UCSD-AML1 (cell line): ENCODE results near the gene TATDN3.
"Not testable (repeated sequence)": the region's sequence is repeated elsewhere in the genome, so short reads cannot be mapped to it uniquely, and the experiment has no call there.

Experiments
- DNase-seq: peaks from one replicate; lab custom pipeline; 2025; ENCODE audit not compliant: unreplicated experiment; lab: John Stamatoyannopoulos, UW

Gene TATDN3

GRCh38 chr1:212774584-212774983 lies 17.1 kb upstream of the TATDN3 start:
- no peak for DNase-seq

GRCh38 chr1:212775241-212775640 lies 16.5 kb upstream of the TATDN3 start:
- DNase-seq: no peak

DNA sequence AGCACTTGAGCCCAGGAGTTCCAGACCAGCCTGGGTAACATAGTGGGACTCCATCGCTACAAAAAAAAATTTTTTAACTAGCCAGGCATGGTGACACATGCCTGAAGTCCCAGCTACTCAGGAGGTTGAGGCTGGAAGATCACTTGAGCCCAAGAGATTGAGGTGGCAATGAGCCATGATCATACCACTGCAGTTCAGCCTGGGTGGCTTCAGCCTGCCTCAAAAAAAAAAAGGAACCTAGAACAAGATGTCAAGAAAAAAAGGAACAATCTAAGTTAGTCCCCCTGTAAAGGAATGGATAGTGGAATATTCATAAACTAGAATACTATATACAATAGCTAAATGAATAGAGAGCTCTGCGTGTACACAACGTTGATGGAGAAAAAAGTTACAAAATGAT lies 14.5 kb upstream of the TATDN3 start:
- DNase-seq: no peak

DNA sequence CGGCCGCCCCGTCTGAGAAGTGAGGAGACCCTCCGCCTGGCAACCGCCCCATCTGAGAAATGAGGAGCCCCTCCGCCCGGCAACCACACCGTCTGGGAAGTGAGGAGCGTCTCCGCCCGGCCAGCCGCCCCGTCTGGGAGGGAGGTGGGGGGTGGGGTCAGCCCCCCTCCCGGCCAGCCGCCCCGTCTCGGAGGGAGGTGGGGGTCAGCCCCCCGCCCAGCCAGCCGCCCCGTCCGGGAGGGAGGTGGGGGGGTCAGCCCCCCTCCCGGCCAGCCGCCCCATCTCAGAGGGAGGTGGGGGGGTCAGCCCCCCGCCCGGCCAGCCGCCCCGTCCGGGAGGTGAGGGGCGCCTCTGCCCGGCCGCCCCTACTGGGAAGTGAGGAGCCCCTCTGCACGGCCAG lies 12.6 kb upstream of the TATDN3 start:
- DNase-seq: not testable (repeated sequence)

- no peak for DNase-seq
Measured at GRCh38 chr1:212780759-212781158, 10.9 kb upstream of the TATDN3 start.

DNA sequence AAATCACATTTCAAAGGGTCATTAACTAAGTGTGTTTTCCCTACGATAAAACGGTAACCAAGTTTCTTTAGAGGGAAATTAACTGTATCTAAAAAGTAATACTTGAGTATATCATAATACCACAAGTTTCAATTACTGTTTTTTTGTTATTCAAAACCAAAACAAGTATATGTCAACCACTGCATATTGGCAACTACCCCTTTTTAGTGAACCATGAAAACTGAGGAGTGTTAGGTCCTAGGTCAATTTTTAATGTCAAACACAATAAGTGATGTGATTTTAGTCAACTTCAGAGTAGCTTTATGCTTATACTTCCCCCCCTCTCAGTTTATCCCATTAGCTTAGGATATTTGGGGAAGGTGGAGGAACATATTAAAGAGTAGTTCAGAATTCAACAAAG lies 10.5 kb upstream of the TATDN3 start:
- DNase-seq: no peak

DNA sequence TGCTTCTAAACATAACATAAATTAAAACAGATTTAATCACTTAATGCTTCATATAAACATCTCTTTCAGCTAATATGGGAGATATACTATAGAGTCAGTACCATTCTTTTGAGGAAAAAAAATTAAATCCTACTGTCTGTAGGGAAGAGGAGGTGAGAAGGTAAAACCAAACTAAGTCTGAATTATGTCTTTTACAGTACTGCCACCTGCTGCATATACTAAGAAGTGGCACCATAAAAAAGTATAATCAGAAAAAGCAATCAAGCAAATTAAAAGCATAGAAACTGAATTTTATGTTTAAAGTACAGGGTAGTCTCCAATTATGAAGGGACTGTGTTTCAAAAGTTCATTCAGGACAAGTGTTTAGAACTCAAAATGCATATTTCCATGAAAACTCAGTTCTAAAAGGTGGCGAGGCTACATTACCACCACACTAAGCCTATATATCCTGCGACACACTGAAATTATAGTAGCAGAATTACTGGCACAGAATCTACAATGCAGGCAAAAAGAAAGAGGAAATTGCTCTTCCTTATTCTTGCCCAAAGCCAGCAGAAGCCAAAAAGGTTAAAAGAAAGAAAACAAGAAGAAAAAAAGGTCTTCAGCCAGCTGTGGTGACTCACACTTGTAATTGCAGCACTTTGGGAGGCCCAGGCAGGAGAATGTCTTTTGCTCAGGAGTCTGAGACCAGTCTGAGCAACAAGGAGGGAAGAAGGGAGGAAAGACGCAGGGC lies 9.1 kb upstream of the TATDN3 start:
- no peak for DNase-seq

DNA sequence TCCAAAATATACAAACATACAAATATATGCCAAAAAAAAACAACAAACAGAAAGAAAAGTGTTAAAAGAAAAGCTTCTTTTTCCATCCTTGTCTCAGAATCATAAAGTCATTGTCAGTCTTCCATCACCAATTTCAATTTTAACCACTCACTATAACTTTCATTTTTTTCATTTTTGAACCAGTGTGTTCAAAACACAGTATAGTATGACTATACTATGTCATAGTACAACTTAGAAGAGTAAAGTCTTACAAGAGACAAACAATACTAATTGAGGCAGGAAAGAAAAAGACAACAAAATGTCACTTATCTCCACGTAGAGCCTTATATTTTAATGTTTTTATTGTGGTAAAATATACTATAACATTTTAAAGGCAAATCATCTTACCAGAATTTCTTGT lies 7.7 kb upstream of the TATDN3 start:
- no peak for DNase-seq

- DNase-seq: no peak
Measured at GRCh38 chr1:212785871-212786270, 5.8 kb upstream of the TATDN3 start.

DNA sequence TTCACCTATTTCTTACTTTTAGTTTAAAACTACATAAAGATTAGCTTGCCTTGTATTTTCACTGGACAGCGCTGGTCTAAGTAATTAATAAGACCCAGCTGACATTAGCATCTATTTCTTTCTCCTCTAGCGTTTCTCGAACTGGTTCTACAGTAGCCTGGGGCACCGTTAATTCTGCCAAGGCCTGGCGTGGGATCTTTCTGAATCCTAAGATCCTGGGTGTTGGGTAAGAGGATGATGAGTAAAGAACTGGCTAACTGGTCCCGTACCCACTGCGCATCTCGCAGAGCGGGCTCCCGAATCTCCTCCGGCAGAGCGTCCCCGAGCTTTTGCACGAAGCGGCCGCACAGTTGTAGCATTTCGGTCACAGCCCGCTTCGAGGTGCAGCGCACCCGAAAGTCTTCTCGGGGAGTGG lies 426 bp upstream of the TATDN3 start:
- DNase-seq: no peak

- DNase-seq: no peak
Measured at GRCh38 chr1:212792396-212792908, 758 bp downstream of the TATDN3 start.

GRCh38 chr1:212794561-212795014 lies 2.9 kb downstream of the TATDN3 start:
- DNase-seq: no peak

DNA sequence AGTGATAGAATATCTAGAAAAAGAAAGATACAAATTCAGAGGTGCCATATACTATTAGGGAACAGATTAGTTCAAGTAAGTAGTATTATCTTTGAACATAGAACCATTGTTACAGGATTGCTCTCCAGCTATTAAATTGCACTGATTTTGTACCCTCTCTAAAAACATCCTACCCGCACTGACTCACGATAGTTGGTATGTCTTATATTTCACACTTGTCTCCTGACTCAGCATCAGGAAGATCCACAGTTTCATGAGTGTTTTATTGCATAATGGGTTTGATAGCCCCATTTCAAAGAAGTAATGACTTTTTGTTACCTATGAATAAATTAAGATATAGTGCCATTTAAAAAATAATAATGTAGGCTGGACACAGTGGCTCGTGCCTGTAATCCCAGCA lies 6.0 kb downstream of the TATDN3 start:
- DNase-seq: no peak

DNA sequence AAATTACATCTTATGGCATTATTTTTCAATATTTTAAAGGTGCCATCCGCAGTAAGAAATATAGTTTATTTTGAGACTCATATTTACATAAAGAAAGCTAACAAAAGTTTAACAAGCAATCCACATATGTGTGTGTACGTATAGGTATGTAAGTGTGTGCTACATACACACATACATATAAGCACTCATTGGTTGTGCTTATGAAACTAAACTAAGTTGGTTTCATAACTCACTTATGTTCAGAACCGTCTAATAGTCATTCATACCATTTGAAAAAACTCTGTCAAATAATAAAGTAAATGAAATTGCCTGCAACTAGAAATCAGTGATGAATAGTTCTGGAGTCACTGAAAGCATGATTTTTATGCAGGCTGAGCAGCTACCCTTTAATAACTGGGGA lies 14.1 kb downstream of the TATDN3 start:
- no peak for DNase-seq

GRCh38 chr1:212814537-212815334 lies 23.0 kb downstream of the TATDN3 start:
- no peak for DNase-seq

- DNase-seq: no peak
Measured at GRCh38 chr1:212816567-212817278, 25.0 kb downstream of the TATDN3 start.

- no peak for DNase-seq
Measured at GRCh38 chr1:212819726-212820125, 28.0 kb downstream of the TATDN3 start.

- DNase-seq: no peak
Measured at GRCh38 chr1:212820969-212821368, 29.3 kb downstream of the TATDN3 start.

DNA sequence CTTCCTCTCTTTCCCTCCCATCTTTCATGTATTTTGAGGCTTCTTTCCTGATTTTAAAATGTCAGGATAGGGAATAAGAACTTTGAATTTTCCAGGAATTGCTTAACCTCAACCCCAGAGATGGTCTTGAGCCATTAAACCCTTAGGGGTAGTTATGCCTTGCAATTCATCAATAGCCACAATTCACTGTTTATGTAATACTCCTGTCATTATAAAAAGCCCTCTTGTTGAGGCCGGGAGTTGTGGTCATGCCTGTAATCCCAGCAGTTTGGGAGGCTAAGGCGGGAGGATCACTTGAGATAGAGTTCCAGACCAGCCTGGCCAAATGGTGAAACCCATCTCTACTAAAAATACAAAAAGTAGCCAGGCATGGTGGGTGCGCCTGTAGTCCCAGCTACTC lies 31.3 kb downstream of the TATDN3 start:
- no peak for DNase-seq

DNA sequence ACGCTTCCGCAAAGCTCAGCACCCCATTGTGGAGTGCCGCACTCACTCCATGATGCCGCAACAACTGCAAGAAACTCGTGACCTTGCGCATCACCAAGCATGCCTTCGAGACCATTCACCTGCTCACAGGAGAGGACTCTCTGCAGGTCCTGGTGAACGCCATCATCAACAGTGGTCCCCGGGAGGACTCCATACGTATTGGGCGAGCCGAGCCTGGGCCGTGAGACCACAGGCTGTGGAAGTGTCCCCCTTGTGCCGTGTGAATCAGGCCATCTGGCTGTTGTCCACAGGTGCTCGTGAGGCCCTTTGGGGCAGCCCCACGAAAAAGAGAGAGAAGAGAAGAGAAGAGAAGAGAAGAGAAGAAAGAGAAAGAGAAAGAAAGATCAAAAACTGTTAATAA lies 32.5 kb downstream of the TATDN3 start:
- no peak for DNase-seq

DNA sequence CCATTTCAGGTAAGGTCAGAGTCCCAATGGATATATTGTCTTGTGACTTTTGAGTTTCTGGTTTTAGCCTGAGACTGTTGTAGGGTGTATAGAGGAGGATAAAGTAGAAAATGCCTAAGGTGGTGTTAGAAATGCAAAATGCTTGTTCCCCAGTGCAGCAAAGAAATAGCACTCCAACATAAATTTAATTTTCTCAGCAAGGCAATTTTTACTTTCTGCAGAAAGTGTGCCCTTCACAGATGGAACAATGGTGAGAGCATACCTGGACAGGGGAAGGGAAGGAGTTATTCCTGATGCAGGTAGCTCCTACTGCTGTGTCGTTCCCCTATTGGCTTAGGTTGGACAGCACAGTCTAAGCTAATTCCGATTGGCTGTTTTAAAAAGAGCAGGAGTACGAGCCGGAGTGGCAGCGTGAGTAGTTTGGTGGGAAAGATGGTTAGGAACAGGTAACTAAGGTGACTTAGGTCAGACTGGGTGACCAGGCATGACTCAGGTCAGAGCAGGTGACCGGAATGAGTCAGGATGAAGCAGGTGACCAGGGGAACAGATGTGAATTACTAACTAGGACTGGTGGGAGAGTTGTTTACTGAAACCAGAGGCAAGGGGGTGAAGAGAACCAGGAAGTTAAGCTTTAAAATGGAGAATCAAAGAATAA lies 34.2 kb downstream of the TATDN3 start:
- no peak for DNase-seq
